Measurements from ENCODE around the gene DUSP9. TPM values are rescaled to one million over a fixed set of nuclear protein-coding genes. Genes with fewer than 3 reads are reported as not detected.
"Not testable (repeated sequence)": the region's sequence is repeated elsewhere in the genome, so short reads cannot be mapped to it uniquely, and the experiment has no call there.

DUSP9 gene, protein sequence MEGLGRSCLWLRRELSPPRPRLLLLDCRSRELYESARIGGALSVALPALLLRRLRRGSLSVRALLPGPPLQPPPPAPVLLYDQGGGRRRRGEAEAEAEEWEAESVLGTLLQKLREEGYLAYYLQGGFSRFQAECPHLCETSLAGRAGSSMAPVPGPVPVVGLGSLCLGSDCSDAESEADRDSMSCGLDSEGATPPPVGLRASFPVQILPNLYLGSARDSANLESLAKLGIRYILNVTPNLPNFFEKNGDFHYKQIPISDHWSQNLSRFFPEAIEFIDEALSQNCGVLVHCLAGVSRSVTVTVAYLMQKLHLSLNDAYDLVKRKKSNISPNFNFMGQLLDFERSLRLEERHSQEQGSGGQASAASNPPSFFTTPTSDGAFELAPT
- polyA plus RNA-seq (2013, experiment 1 of 2; ENCODE audit: insufficient read length): not detected
- polyA plus RNA-seq (2013, experiment 2 of 2; ENCODE audit: insufficient read length): 0.09 TPM

DNA sequence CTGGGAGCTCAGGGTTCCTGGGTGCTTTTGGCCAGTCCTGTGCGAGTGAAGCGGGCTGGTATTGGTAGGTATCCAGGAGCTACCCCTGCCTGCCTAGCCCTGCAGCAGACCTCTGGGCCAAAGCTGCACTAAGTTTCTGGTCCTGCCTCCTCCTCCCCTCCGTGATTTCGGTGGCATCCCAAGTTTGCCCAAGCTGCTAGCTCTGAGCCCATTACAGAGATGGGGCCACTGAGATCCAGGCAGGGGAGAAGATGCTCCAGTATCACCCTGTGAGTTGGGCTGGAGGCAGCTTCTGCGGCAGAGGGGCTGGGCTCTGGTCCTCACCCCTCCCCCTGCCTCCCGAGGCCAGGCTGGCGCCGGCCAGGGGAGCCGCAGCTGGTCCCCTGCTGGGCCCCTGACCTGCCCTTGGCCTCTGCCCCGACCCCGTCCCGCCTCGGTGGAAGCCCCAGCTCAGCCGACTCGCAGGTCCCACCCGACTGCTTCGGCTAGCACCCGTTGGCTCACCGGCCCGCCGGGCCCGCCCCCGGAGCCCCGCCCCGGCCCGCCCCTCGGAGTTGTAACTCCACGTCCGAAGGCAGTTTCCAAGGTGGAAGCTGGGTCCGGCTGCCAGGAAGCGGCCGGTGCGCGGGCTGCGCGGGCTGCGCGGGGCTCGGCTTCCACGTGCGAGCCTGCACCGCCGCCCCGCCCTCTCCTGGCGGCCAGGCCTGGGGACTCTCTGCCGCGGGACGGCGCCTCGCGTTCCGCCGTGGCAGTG, at the start of gene DUSP9:
TSS of gene DUSP9 (plus strand) at position 584 of the 754 bp plus-strand sequence. CDS start 751 bp downstream, outside the sequence.
- no peak for DNase-seq

DNA sequence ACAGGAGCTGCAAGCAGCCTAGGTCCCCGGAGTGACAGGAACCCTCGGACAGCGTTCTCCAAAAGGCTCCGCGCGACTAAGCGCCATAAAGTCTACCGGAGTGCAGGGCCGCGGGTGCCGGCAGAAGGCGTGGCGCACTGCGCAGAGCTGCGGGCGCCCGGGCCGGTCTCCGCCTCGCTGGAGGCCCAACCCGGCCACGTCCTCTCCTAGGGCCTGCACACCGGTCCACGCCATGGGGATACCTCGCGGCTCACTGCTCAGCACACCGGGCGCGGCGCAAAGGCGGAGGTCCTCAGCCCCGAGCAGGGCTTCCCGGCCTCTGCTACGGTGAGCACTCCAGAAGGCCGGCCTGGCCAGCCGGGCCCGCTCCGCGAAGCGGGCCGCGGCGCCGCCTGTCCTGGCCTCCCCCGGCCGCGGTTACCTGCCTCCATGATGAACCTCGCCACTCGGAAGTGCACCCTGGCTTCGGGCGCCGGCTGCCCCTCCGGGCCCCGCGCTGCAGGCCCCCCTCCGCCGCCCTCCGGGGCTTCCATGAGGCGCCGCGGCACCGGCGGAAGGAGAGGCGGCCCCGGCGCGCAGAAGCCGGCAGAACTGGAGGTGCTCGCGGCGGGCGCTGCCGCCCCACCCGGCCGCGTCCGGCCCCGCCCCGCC, 48.3 kb upstream of the DUSP9 start, which contains the start of gene CCNQ:
TSS of gene CCNQ (minus strand) at position 599 of the 651 bp plus-strand sequence. CDS start at position 533, 66 bp downstream.
- DNase-seq: peak; percentile 4

DNA sequence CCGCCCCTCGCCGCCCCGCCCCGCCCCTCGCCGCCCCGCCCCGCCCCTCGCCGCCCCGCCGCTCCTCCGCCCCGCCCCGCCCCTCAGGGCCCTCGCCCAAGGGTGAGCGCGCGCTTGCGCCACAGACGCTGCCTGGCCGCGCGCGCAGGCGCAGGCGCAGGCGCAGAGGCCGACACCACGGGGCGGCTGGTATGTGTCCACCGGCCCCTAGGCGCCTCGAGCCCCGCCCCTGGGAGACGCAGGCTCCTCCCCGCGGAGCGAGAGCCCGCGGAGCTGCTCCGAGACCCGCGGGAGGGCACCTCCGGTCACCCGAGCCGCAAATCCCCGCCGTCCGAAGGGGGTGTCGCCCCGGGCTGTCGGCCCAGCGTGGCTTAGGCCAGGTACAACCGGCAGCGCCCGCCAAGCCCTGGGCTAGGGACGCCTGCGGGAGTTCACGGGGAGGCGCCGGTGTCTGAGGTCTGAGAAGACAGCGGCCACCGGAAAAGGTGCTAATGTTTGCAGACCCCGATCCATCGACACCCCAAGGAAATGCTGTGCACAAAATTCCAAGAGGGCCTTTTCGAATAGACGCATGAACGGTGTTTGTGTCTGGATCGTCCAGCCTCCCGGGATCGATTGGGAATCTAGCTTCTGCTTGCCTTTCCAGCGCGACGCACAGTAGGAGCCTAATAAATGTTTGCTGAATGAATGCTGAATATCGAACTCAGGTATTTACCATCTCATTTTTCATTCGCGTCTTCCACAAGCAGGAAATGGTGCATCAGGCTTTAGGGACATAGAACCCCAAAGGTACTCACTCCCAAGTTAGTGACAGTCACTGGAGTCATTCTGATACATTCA, 47.6 kb upstream of the DUSP9 start:
- peak; percentile 87 for DNase-seq

DNA sequence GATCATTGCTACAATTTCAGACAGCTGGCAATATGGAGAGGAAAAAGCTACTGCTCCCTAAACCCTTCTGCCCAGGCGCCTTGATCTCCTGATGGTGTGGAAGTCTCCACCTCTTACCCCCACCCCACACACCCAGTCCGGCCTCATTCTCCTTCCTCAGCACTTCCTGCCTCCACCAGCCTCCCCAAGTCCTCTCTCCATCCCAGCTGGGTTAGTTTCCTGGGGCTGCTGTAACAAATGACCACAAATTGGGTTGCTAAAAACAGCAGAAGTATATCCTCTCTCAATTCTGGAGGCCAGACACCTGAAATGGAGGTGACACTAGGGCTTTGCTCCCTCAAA, 47.0 kb upstream of the DUSP9 start:
- DNase-seq: no peak

DNA sequence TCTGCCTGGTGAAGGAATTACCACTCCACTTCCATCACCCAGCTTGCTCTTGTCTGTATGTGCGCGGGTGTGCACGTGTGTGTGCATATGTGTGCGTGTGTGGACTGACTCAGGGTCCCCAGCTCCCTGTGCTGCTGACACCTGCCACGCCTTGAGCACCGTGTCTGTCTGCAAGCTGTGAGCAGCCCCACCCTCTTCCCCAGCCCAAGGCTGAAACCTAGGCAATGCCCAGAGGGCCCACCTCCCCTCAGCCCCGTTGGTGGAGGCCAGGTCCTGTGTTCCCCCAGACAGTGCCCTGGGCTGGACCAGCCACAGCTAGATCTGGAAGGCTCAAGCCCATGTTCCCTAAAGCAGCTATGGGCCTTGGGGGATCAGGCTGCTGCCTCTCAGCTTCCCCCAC, 46.1 kb upstream of the DUSP9 start:
- no peak for DNase-seq

DNA sequence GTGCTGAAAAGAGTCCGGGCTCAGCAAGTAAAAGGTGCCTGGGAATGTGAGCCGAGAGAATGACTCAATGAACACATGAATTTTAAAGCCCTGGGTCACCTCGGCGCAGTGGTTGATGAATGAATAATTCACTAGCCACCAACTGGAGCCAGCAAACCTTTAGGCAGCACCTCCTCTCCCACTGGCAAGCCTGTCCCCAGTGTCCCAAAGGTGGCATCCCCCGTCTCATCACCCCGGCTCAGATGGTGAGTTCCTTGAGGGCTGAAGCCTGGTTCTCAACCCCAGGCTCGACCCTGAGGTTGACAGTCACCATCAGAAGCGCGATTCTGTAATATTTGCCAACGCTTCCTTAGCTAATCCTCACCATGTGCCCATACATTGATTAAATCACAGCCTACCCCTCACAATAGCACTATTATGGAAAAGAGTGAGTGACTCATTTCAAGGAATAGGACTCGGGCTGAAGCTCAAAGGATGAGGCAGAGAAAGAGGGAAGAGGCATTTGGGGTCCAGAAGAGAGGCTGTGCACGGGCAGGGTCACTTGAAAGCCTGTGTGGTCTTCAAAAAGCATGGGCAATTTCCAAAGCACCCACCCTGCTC, 45.4 kb upstream of the DUSP9 start:
- DNase-seq: no peak

DNA sequence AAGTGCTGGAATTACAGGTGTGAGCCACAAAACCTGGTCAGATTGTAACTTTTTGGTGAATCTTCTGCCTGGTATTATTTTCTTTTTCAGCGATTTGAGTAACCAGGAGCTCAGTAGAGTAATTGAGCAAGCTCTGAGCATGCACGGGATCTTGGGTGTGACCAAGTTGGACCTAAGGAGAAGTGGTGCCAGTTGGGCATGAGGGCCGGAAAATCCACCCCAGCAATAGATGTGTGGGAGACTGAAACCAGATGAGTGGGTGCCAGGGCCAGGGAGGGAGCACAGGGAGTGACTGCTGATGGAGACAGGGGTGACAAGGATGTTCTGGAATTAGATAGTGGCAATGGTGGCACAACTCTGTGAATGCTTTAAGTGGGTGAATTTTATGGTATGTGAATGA, 44.4 kb upstream of the DUSP9 start:
- DNase-seq: no peak

DNA sequence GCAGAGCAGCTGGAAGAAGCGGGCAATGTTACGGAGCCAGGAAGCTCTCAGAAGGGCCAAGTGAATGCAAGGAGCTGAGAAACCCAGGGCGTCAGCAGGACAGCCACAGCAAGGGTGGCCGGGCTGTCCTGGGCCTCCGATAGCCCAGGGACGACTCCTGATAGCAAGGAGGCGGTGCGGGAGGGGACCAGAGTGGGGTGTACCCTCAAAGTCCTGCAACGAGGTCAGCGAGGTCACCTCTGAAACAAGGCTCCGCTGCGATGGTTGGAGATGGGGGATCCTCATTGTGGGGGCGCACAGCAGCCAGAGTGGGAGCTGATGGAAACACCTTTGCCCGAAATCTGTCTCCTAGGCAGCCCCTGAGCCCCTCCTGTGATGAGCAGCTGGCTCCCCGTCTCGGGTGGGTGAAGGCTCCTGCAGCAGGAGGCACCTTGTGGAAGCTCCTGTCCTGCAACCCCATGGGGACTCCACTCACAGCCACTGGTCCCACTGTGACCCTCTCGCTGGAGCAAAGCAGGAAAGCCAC, 43.8 kb upstream of the DUSP9 start:
- no peak for DNase-seq

DNA sequence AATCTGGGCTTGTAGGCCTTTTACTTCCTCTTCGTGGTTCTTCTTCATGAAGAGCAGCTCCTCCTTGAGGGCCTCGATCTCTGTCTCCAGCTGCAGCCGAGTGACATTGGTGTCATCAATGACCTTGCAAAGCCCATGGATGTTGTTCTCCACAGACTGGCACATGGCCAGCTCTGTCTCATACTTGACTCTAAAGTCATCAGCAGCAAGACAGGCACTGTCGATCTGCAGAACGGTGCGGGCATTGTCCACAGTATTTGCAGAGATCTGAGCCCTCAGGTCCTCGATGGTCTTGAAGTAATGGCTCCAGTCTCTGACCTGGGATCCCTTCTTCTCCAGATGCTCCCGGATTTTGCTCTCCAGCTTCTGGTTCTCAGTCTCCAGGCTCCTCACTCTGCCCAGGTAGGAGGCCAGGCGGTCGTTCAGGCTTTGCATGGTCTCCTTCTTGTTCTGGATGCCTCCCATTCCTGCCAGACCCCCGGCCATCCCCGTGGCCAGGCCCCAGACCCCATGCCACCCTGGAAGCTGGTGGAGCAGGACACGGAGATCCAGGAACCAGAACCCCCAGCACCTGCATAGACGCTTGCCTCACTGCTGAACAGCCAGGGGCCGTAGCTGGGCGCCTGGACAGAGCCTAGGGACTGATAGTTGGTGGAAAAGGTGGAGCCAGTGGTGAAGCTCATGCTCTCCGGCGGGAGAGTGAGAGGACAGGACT, 42.2 kb upstream of the DUSP9 start:
- DNase-seq: not testable (repeated sequence)

DNA sequence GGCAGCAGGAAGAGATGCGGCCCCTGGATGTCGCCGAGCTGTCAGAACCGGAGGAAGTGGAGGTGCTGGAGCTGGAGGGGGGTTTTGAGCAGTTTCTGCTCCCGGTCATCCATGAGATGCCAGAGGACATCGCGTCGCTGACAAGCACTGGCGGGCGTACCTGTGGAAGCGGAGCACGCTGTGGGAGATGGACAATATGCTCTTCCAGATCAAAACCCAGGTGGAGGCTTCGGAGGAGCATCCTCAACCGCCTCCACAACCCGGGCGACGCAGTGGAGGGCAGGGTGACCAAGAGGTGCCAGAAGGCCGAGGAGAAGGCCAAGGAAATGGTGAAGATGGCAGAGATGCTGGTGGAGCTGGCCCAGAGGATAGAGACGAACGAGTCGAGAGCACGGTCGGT, 40.5 kb upstream of the DUSP9 start:
- no peak for DNase-seq

DNA sequence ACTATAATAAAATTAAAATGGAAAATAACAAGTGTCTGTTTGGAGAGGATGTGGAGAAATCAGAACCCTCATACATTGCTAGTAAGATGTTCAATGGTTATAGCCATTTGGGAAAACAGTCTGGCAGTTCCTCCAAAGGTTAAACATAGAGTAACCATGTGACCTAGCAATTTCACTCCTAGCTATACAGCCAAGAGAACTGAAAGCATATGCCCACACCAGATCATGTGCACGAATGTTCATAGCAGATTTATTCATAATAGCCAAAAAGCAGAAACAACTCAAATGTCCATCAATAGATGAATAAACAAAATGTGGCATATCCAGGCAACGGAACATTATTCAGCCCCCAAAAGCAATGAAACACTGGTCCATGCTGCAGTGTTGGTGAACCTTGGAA, 38.6 kb upstream of the DUSP9 start:
- no peak for DNase-seq

DNA sequence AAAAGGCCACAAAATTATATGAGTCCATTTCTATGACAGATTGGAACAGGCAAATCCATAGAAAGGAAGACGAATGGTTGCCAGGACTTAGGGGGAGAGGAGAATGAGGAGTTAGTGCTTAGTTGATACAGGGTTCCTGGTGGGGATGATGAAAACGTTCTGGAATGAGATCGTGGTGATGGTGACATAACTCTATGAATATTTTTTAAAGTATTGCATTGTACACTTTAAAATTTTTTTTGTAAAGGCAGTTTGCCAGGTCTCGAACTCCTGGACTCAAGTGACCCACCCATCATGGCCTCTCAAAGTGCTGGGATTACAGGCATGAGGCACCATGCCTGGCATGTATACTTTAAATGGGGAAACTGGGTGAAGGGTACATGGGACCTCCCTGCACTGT, 38.2 kb upstream of the DUSP9 start:
- DNase-seq: peak; percentile 36

DNA sequence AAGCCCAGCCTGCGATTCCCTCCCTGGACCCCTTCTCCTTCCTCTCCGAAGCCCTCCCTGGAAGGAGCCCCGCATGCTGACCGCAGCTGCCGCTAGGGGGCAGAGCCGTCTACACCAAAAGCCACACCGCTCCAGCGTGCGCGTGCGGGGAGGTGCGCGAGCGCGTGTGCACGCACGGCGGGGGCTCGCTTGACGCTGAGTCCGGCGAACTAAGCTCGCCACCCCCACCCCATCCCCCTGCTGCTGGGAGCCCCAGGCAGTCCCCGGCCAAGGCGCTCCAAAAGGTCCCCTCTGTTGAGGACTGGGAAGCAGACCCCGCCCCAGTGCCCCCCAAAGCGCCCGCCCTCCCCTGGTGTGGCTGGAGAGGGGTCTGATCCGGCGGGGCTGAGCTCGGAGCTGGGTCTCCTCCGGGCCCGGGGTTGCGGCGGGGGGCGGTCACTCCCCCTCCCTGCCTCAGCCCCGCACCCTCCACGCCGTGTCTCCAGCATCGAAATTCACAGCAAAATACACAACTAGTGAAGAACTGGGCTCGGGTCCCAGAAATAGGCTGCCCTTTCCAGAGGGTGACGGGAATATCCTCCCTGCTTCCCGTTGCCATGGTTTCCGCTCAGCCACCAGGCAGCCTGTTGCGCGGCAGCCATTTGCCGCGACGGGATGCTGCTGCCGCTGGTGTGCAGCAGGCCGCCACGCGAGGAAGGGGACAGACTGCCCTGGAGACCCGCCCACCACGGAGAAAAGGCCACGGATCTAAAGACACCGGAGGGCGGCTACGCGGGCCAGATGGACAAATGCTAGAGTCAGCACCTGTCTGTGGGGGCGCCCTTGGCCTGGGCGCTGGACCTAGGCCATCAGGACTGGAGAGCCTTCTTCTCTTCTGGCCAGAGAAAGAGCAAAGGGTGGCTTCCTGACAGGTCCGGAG, 36.8 kb upstream of the DUSP9 start:
- DNase-seq: peak; percentile 75

DNA sequence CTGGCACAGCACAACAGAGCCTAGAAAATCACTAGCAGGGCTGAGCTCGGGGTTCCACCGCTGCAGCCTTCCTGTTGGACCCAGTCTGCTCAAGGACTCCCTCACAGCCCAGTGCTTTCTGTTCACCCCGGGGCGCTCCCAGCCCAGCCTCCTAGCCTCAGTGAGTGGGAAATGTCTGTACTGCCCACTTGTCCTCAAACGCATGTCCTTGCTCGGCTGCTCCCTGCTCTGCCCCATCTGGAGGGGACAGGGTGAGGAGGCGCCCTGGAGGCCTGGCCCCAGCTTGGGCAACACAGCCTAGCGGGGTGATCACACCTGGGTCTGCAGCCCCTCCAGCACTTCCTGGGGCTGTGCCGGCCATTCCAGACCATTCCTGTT, 36.2 kb upstream of the DUSP9 start:
- no peak for DNase-seq

DNA sequence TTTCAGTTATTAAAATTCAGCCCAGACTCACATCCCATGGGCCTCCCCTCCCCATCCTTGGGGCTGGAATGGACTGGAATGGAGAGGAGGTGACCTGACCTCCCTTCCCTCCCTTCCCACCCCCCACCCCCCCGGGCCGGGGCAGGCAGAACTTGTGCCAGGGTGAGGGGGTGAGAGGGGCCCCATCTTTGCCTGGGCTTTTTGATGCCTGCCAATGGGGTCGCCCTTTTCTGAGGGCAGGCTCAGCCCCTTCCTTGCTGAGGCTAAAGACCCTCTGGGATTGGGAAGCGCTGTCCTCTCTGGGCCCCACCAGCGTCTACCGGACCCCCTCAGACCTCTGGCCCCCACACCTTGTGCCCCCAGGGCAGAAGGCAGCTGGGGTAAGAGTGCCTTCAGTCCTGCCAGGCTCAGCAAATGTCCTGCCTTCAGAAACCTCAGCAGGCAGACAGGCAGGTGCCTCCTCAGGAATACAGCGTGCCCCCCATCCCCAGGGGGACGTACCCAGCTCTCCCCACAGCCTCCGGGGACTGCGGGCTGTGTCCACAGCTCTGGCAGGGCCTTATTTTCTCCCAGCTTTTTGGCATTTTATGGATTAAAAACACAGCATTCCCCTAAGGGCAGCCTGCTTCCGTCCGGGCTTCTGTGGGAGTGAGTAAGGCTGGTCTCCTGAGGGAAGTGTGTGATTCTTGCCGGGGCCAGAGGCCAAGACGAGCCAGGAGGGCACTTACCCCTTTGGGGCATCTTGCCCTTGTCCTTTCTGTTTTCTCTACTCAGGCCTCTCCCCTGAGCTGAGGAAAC, 35.5 kb upstream of the DUSP9 start:
- DNase-seq: no peak

DNA sequence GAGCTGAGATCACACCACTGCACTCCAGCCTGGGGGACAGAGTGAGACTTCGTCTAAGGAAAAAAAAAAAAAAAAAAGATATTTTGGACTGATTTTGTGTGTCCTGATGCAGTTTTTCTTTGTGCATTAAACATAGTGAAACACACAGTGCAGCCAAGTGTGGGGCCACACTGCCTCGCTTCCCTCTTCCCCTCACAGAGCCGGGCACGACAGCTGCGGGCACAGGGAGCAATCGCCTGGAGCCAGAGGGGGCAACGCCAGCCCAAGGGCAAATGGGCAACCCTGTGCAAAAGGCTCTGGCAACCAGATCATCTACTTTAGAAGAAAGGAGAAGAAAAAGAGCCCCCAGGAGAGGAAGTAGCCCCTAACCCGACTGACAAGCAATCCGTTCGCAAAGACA, 34.6 kb upstream of the DUSP9 start:
- no peak for DNase-seq

DNA sequence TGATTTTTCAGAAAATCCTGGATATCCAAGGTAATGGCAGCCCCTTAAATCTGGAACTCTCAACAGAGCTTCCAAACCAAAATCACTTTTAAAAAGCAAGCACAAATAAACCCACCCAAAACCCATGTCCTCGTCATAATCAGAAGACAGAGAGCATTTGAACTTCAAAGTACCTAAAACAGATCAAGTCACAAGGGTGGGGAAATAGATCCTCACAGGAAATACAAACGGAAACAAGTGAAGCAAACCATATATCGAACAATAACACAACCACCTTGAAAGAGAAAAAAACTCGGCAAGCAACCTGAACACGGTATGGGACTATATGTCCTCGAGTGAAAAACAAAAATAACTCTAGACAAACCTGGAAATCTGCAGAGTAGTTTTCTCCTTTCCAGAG, 32.2 kb upstream of the DUSP9 start:
- DNase-seq: no peak

DNA sequence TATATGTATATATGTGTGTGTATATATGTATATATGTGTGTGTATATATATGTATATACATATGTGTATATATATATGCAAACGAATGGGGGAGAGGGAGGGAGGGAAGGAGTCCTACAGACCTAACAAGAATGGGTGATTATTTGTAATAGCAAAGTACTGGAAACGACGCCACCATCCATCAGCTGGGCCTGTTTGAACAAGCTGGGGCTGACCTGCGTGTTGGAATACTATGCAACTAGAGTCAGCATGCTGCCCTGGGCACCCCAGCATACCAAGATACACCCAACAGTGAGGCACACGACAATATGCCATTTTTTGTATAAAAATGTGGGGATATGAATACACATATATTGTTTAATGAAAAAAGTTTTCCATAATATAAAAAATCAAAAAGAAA, 26.4 kb upstream of the DUSP9 start:
- no peak for DNase-seq
